Esophagus squamous epithelium (tissue), 5 donors: ENCODE results near the gene KAT5. TPM values are rescaled to one million over a fixed set of nuclear protein-coding genes. Genes with fewer than 3 reads are reported as not detected.
"Not testable (repeated sequence)": the region's sequence is repeated elsewhere in the genome, so short reads cannot be mapped to it uniquely, and the experiment has no call there.

Experiments
- DNase-seq: peaks from one replicate; lab custom pipeline; 2025; lab: John Stamatoyannopoulos, UW
- H3K27ac ChIP-seq, 4 donors: fragments of 200-600 bp; sonication (generic); one replicate each; pipeline ENCODE4 v1.5.1; 2016 to 2019; ENCODE audit warnings: mild to moderate bottlenecking in 1 of 4
- H3K27me3 ChIP-seq, 4 donors: fragments of 200-600 bp; sonication (generic); 1 replicate in 3 of 4; 2 replicates in 1 of 4; pipeline versions ENCODE4 v1.5.1 to v1.6.0; 2017 to 2021; ENCODE audit warnings: antibody characterized with exemption in 1 of 4
- H3K36me3 ChIP-seq, 3 donors: fragments of 200-600 bp; sonication (generic); one replicate each; pipeline ENCODE4 v1.5.1; 2016 to 2019
- H3K4me1 ChIP-seq, 3 donors: fragments of 200-600 bp; sonication (generic); one replicate each; pipeline ENCODE4 v1.5.1; 2017 to 2019
- H3K4me3 ChIP-seq, 4 donors: fragments of 200-600 bp; sonication (generic); 1 replicate in 3 of 4; 2 replicates in 1 of 4; pipeline ENCODE4 v1.5.1; 2016 to 2019; ENCODE audit warnings: mild to moderate bottlenecking in 2 of 4, moderate library complexity in 1 of 4
- H3K9me3 ChIP-seq, 3 donors: fragments of 200-600 bp; sonication (generic); one replicate each; pipeline ENCODE4 v1.5.1; 2016 to 2019
- POLR2A ChIP-seq, 4 donors: fragments of 450-650 bp; IDR thresholded peaks; one replicate each; pipeline ENCODE4 v1.6.1; 2017; ENCODE audit warnings: antibody characterized with exemption in 4 of 4, mild to moderate bottlenecking in 4 of 4, moderate library complexity in 3 of 4
- WGBS, 2 donors: methylation state at CpG; one replicate each; pipeline ENCODE4 v1.1.5; 2018; 5-methylcytosine and 5-hydroxymethylcytosine counted together
- intact Hi-C: fragments of 100-400 bp; cut with DNase I; formaldehyde crosslinking; loops from one replicate; pipeline ENCODE4 v1.15.0; 2022
- total RNA-seq, 4 donors: library from RNA; depleted of rRNA; stranded (reverse); fragments of >200 nt; gene quantifications; one replicate each; pipeline ENCODE4 v1.1.0, GENCODE V29; 2016
- TF ChIP-seq, protein P1 (sequence below), 6 experiments: fragments of 450-650 bp in 4 of 6; fragments of 200-600 bp in 2 of 6; sonication (generic) in 2 of 6; IDR thresholded peaks; one replicate each; pipeline ENCODE4 v1.5.1; 2016 to 2019; ENCODE audit warnings: antibody characterized with exemption in 6 of 6, mild to moderate bottlenecking in 4 of 6, moderate library complexity in 4 of 6
- donor health status: DM: yes; HTN: yes; CAD: no.

Gene KAT5
- total RNA-seq, 4 donors from 2014 or later = 38.2 to 64.7 (median 51.1) TPM

DNA sequence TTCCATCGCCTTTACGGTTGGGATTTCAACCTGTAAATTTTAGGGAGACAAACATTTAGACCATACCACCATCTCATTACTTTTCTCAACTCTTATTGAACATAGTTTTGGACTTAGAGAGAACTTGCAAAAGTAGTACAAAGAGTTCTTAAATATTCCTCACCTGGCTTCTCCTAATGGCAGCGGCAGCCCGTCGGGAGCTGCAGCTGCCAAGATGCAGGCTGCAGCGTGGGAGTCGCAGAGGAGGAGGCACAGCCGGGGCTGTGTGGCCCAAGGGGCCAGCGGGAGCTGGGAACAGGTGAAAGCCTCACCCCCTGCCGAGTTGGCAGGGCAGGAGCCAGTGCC lies 31.6 kb downstream of the KAT5 start:
- H3K4me3 ChIP-seq = no peak overlapping the region
- H3K27ac ChIP-seq = no peak overlapping the region
- DNase-seq = no peak
- H3K27me3 ChIP-seq = peaks cover 0 to 34% (median 0%) of the 10 kb centered on the region in 4 donors
- intact Hi-C loops = no loop called here
- no peaks in the 10 kb centered on the region for H3K9me3 ChIP-seq
- H3K4me1 ChIP-seq = peaks cover 0 to 4% (median 0%) of the 10 kb centered on the region in 3 donors
- TF ChIP-seq POLR2A (IDR thresholded peaks at IDR 0.05) = no peak
- H3K36me3 ChIP-seq = no peaks in the 10 kb centered on the region
- WGBS, 2 donors = 81 to 87% methylated on average over 5 to 10 of the region's 10 CpGs

GRCh38 chr11:65744026-65744698 lies 32.1 kb downstream of the KAT5 start:
- WGBS, 2 donors = 60 to 81% methylated on average over 8 of the region's 18 CpGs
- H3K4me3 ChIP-seq = no peak overlapping the region
- no peak for DNase-seq
- peaks cover 0 to 4% (median 0%) of the 10 kb centered on the region in 3 donors for H3K4me1 ChIP-seq
- H3K9me3 ChIP-seq = no peaks in the 10 kb centered on the region
- peaks cover 0 to 30% (median 0%) of the 10 kb centered on the region in 4 donors for H3K27me3 ChIP-seq
- H3K36me3 ChIP-seq = no peaks in the 10 kb centered on the region
- H3K27ac ChIP-seq = no peak overlapping the region
- intact Hi-C loops = no loop called here
- TF ChIP-seq, protein P1, sequence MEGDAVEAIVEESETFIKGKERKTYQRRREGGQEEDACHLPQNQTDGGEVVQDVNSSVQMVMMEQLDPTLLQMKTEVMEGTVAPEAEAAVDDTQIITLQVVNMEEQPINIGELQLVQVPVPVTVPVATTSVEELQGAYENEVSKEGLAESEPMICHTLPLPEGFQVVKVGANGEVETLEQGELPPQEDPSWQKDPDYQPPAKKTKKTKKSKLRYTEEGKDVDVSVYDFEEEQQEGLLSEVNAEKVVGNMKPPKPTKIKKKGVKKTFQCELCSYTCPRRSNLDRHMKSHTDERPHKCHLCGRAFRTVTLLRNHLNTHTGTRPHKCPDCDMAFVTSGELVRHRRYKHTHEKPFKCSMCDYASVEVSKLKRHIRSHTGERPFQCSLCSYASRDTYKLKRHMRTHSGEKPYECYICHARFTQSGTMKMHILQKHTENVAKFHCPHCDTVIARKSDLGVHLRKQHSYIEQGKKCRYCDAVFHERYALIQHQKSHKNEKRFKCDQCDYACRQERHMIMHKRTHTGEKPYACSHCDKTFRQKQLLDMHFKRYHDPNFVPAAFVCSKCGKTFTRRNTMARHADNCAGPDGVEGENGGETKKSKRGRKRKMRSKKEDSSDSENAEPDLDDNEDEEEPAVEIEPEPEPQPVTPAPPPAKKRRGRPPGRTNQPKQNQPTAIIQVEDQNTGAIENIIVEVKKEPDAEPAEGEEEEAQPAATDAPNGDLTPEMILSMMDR (IDR thresholded peaks at IDR 0.05) = peak in 2 of 6 experiments; percentile 12 to 24
- TF ChIP-seq POLR2A (IDR thresholded peaks at IDR 0.05) = no peak

- DNase-seq = no peak
- Histone ChIP-seq H3K36me3 (no peaks in the 10 kb centered on the region), H3K4me1 (peaks cover 0 to 4% (median 0%) of the 10 kb centered on the region in 3 donors), H3K9me3 (no peaks in the 10 kb centered on the region), H3K27ac (no peak overlapping the region), H3K4me3 (no peak overlapping the region), H3K27me3 (peaks cover 0 to 33% (median 0%) of the 10 kb centered on the region in 4 donors)
- 79 to 82% methylated on average over 5 to 7 of the region's 8 CpGs for WGBS, 2 donors
- intact Hi-C loops = no loop called here
- TF ChIP-seq, protein P1 (IDR thresholded peaks at IDR 0.05) = no peak
- no peak for TF ChIP-seq POLR2A (IDR thresholded peaks at IDR 0.05)
These were observed 32.6 kb downstream of the KAT5 start for GRCh38 chr11:65744699-65745042.

- intact Hi-C loops = no loop called here
- DNase-seq = no peak
- H3K4me1 ChIP-seq = peaks cover 0 to 4% (median 0%) of the 10 kb centered on the region in 3 donors
- 75 to 100% methylated on average over 4 to 6 of the region's 17 CpGs for WGBS, 2 donors
- no peaks in the 10 kb centered on the region for H3K36me3 ChIP-seq
- H3K9me3 ChIP-seq = no peaks in the 10 kb centered on the region
- H3K4me3 ChIP-seq = no peak overlapping the region
- no peak overlapping the region for H3K27ac ChIP-seq
- no peak for TF ChIP-seq POLR2A (IDR thresholded peaks at IDR 0.05)
- TF ChIP-seq, protein P1 (IDR thresholded peaks at IDR 0.05) = no peak
- peaks cover 0 to 37% (median 0%) of the 10 kb centered on the region in 4 donors for H3K27me3 ChIP-seq
These were observed 33.0 kb downstream of the KAT5 start for GRCh38 chr11:65745049-65745448.

DNA sequence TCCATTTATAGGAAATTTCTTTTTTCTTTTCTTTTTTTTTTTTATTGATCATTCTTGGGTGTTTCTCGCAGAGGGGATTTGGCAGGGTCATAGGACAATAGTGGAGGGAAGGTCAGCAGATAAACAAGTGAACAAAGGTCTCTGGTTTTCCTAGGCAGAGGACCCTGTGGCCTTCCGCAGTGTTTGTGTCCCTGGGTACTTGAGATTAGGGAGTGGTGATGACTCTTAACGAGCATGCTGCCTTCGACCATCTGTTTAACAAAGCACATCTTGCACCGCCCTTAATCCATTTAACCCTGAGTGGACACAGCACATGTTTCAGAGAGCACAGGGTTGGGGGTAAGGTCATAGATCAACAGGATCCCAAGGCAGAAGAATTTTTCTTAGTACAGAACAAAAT lies 50.1 kb downstream of the KAT5 start:
- intact Hi-C loops, H3K4me3 ChIP-seq, H3K36me3 ChIP-seq, H3K9me3 ChIP-seq, H3K27ac ChIP-seq, H3K27me3 ChIP-seq, H3K4me1 ChIP-seq, DNase-seq: not testable (repeated sequence)
- 68 to 76% methylated on average over 3 to 4 of the region's 5 CpGs for WGBS, 2 donors

- no CpG with 5 or more reads among the region's 29 CpGs for WGBS, 2 donors
- H3K36me3 ChIP-seq, DNase-seq, H3K27me3 ChIP-seq, H3K27ac ChIP-seq, intact Hi-C loops, H3K4me1 ChIP-seq, H3K9me3 ChIP-seq, H3K4me3 ChIP-seq: not testable (repeated sequence)
These were observed 50.8 kb downstream of the KAT5 start for GRCh38 chr11:65762816-65763215.
